Tibial nerve (tissue), 4 donors: ENCODE results near the gene HSFX2. TPM values are rescaled to one million over a fixed set of nuclear protein-coding genes. Genes with fewer than 3 reads are reported as not detected.

ENCODE experiments used
- DNase-seq, 2 donors: peaks; one replicate each; pipeline ENCODE4 v3.0.0-alpha.2; 2019; ENCODE audit warnings: low spot score in 2 of 2
- H3K27ac ChIP-seq, 4 donors: fragments of 200-600 bp; sonication (generic) in 3 of 4; one replicate each; pipeline ENCODE4 v1.5.1; 2017 to 2019; ENCODE audit warnings: mild to moderate bottlenecking in 1 of 4
- H3K27me3 ChIP-seq, 2 donors: fragments of 200-600 bp; sonication (generic) in 1 of 2; one replicate each; pipeline versions ENCODE4 v1.5.1 to v1.6.0; 2017 to 2019
- H3K36me3 ChIP-seq, 3 donors: fragments of 200-600 bp; sonication (generic); one replicate each; pipeline ENCODE4 v1.5.1; 2018 to 2019
- H3K4me1 ChIP-seq, 4 donors: fragments of 200-600 bp; sonication (generic) in 3 of 4; one replicate each; pipeline ENCODE4 v1.5.1; 2017 to 2019
- H3K4me3 ChIP-seq, 4 donors: fragments of 200-600 bp; sonication (generic) in 3 of 4; one replicate each; pipeline ENCODE4 v1.5.1; 2017 to 2019; ENCODE audit warnings: mild to moderate bottlenecking in 1 of 4, moderate library complexity in 1 of 4
- H3K9me3 ChIP-seq, 4 donors: fragments of 200-600 bp; sonication (generic) in 3 of 4; one replicate each; pipeline ENCODE4 v1.5.1; 2017 to 2019
- EP300 ChIP-seq, 2 donors: sonication (generic); formaldehyde crosslinking; IDR thresholded peaks; one replicate each; pipeline ENCODE4 v1.6.1; 2017; ENCODE audit warnings: antibody characterized with exemption in 2 of 2, mild to moderate bottlenecking in 1 of 2
- POLR2A ChIP-seq, 2 donors: fragments of 450-650 bp; IDR thresholded peaks; one replicate each; pipeline ENCODE4 v1.6.1; 2017; ENCODE audit warnings: antibody characterized with exemption in 2 of 2, mild to moderate bottlenecking in 2 of 2, moderate library complexity in 2 of 2
- WGBS, 2 donors: methylation state at CpG; one replicate each; pipeline ENCODE4 v1.1.5; 2018; 5-methylcytosine and 5-hydroxymethylcytosine counted together
- total RNA-seq, 4 donors: library from RNA; depleted of rRNA; stranded (reverse); fragments of >200 nt; gene quantifications; one replicate each; pipeline ENCODE4 v1.1.0, GENCODE V29; 2016
- TF ChIP-seq, protein P1 (sequence below), 5 experiments: fragments of 200-600 bp in 3 of 5; fragments of 450-650 bp in 2 of 5; sonication (generic) in 3 of 5; IDR thresholded peaks; one replicate each; pipeline ENCODE4 v1.5.1; 2016 to 2019; ENCODE audit warnings: antibody characterized with exemption in 5 of 5, mild to moderate bottlenecking in 3 of 5, moderate library complexity in 2 of 5

HSFX2 gene
- total RNA-seq, 4 donors from 2014 or later, result 1.2 to 3.3 TPM; not detected in 2

DNA sequence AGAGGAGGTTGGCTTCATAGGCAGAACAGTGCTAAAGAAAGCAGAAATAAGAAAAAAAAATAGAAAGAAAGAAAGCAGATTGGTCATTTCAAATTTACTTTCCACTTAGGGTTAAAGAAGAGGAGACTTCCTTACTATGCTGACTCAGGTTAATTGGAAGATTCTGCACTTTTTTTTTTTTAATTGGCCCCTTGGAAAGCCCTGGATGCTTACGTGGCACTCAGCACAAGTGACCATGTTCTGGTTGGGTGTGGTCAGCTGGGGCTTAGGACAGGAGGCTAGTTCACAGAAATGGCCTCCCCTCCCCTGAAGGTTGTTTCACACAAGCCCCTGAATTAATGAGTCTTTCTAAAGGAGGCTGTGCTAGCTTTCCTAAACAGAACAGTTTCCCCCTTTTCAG lies 22.4 kb downstream of the HSFX2 start:
- Histone ChIP-seq H3K4me3 (no peak overlapping the region), H3K27me3 (no peaks in the 10 kb centered on the region), H3K36me3 (no peaks in the 10 kb centered on the region), H3K9me3 (no peaks in the 10 kb centered on the region), H3K4me1 (no peaks in the 10 kb centered on the region), H3K27ac (no peak overlapping the region)
- DNase-seq, result no peak
- WGBS, 2 donors, result 21 to 50% methylated on average over 1 of the region's 1 CpG
- TF ChIP-seq POLR2A (IDR thresholded peaks at IDR 0.05) (no peak), EP300 (IDR thresholded peaks at IDR 0.05) (no peak)
- TF ChIP-seq, protein P1, sequence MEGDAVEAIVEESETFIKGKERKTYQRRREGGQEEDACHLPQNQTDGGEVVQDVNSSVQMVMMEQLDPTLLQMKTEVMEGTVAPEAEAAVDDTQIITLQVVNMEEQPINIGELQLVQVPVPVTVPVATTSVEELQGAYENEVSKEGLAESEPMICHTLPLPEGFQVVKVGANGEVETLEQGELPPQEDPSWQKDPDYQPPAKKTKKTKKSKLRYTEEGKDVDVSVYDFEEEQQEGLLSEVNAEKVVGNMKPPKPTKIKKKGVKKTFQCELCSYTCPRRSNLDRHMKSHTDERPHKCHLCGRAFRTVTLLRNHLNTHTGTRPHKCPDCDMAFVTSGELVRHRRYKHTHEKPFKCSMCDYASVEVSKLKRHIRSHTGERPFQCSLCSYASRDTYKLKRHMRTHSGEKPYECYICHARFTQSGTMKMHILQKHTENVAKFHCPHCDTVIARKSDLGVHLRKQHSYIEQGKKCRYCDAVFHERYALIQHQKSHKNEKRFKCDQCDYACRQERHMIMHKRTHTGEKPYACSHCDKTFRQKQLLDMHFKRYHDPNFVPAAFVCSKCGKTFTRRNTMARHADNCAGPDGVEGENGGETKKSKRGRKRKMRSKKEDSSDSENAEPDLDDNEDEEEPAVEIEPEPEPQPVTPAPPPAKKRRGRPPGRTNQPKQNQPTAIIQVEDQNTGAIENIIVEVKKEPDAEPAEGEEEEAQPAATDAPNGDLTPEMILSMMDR (IDR thresholded peaks at IDR 0.05), result no peak

DNA sequence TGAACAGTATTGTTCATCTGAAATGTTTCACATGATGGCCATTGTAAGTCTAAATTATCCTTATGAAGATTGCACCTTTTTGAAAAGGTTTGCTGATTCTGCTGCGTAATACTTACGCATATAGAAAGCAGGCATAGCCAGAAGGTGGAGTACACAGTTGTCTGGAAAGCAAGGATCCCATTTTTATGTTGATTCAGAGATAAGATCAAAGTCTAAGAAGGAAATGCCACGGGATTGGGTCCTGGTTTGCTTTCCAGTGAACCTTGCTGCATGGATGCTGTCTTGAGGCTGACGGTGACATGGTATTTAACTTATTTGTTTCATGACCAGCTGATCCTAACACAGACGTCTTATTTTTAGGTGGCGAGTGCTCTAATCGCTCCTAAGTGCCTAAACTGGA lies 23.3 kb downstream of the HSFX2 start:
- no peaks in the 10 kb centered on the region for H3K4me1 ChIP-seq
- H3K4me3 ChIP-seq, result no peak overlapping the region
- H3K36me3 ChIP-seq, result no peaks in the 10 kb centered on the region
- no peak for DNase-seq
- no peaks in the 10 kb centered on the region for H3K27me3 ChIP-seq
- H3K27ac ChIP-seq, result no peak overlapping the region
- TF ChIP-seq EP300 (IDR thresholded peaks at IDR 0.05) (no peak), POLR2A (IDR thresholded peaks at IDR 0.05) (no peak)
- TF ChIP-seq, protein P1 (IDR thresholded peaks at IDR 0.05), result no peak
- no peaks in the 10 kb centered on the region for H3K9me3 ChIP-seq
- WGBS, 2 donors, result 74 to 84% methylated on average over 6 to 7 of the region's 7 CpGs

DNA sequence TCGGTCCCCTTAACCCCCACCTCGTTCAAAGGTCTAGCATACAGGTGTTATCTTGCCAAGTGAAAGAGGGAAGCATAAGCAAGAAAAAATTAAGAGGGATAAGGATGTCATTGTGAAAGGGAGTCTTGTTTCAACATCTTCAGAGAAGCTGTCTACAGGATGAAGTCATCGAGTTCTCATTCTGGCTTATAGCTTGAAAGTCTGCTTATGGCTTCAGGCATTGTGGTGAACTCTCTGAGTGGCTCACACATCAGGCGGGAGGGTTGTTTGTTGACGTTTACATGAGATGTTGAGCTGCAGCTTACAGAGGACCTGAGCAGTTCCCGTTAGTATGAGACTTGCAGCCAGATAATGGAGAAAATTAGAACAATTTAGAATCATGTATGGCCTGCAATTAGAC lies 24.4 kb downstream of the HSFX2 start:
- no peaks in the 10 kb centered on the region for H3K36me3 ChIP-seq
- DNase-seq, result no peak
- no peak overlapping the region for H3K4me3 ChIP-seq
- H3K27ac ChIP-seq, result no peak overlapping the region
- TF ChIP-seq POLR2A (IDR thresholded peaks at IDR 0.05) (no peak), EP300 (IDR thresholded peaks at IDR 0.05) (no peak)
- TF ChIP-seq, protein P1 (IDR thresholded peaks at IDR 0.05), result no peak
- no peaks in the 10 kb centered on the region for H3K9me3 ChIP-seq
- H3K27me3 ChIP-seq, result no peaks in the 10 kb centered on the region
- WGBS, 2 donors, result 34 to 46% methylated on average over 6 of the region's 6 CpGs
- no peaks in the 10 kb centered on the region for H3K4me1 ChIP-seq

DNA sequence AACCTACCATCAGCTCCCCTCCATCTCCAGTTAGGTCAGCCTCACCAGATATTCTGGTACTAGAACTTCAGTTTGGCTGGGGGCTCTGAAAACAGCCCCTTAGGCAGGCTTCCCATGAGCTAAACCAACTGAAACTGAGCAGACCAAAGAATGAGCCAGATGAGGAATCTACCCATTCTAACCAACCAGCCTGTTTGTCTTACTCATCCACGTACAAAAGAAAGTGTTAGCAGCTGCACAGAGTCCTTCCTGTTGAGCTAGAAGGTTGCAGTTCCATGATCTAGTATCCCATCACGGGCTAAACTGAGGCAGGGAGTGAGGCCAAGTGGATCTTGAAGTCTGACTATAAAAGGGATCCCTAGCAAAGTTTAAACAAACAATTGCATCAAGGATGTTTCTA lies 25.3 kb downstream of the HSFX2 start:
- no peak for DNase-seq
- H3K4me1 ChIP-seq, result no peaks in the 10 kb centered on the region
- WGBS, 2 donors, result 34 to 75% methylated on average over 2 of the region's 2 CpGs

DNA sequence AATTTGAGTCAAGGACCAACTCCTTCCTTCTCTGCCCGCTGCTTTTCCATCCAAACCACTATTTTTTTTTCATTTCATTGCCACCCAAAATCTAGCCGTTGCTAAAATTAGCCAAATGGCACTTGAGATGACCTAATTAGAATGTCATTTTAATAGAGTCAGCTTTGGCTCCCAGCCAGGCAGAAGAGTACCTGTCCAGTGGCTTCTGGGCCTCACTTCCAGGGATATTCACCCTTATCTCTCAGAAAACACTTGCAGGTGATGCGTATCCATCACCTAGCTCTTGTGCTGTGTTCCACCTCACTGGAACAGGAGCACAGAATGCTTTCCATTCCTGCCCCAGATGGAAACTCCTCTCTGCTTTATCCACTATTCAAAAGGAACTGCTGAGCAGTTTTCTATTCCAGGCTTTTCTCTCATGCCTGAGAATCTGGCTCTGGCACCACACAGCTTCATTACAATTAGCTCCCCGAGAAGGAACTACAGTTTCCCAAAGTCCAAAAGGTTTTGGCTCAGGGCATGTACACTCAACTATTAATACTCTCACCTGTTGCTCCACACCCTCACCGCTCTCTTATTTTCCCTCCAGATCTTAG lies 26.3 kb downstream of the HSFX2 start:
- no peaks in the 10 kb centered on the region for H3K9me3 ChIP-seq
- H3K36me3 ChIP-seq, result no peaks in the 10 kb centered on the region
- no peaks in the 10 kb centered on the region for H3K4me1 ChIP-seq
- H3K27me3 ChIP-seq, result no peaks in the 10 kb centered on the region
- DNase-seq, result no peak
- no peak overlapping the region for H3K4me3 ChIP-seq
- no peak overlapping the region for H3K27ac ChIP-seq
- TF ChIP-seq POLR2A (IDR thresholded peaks at IDR 0.05), result no peak
- TF ChIP-seq, protein P1 (IDR thresholded peaks at IDR 0.05), result no peak
- TF ChIP-seq EP300 (IDR thresholded peaks at IDR 0.05), result no peak
- WGBS, 2 donors, result 66 to 77% methylated on average over 5 of the region's 5 CpGs

More for the DNA sequence above, 25.3 kb downstream of the HSFX2 start:
- Histone ChIP-seq H3K4me3 (no peak overlapping the region), H3K9me3 (no peaks in the 10 kb centered on the region), H3K27me3 (no peaks in the 10 kb centered on the region), H3K36me3 (no peaks in the 10 kb centered on the region), H3K27ac (no peak overlapping the region)
- TF ChIP-seq POLR2A (IDR thresholded peaks at IDR 0.05), result no peak
- no peak for TF ChIP-seq EP300 (IDR thresholded peaks at IDR 0.05)
- TF ChIP-seq, protein P1 (IDR thresholded peaks at IDR 0.05), result no peak
